RWPE1 (cell line): ENCODE data around the gene FPGS.

Experiments used
- CTCF ChIA-PET: fragments of 350-600 bp; sonication (Branson Sonifier 250); formaldehyde crosslinking; extraction: SDS; loops from one replicate; lab custom pipeline; 2021; lab: Yijun Ruan, JAX
- POLR2A ChIA-PET: fragments of 400-600 bp; formaldehyde crosslinking; extraction: SDS; loops from one replicate; lab custom pipeline; 2020; ENCODE audit warnings: antibody characterized with exemption; ENCODE audit not compliant: low non-redundant PET; lab: Yijun Ruan, JAX
- DNase-seq: peaks from one replicate; pipeline ENCODE4 v3.0.0; 2012; ENCODE audit warnings: low spot score
- H3K27ac ChIP-seq: fragments of 450-650 bp; 2 replicates; pipeline ENCODE4 v1.5.1; 2017
- TF ChIP-seq, protein P1 (sequence below): fragments of 450-650 bp; conservative IDR thresholded peaks from 2 replicates; pipeline ENCODE4 v1.5.1; 2017; ENCODE audit warnings: low read depth, mild to moderate bottlenecking

The FPGS gene

DNA sequence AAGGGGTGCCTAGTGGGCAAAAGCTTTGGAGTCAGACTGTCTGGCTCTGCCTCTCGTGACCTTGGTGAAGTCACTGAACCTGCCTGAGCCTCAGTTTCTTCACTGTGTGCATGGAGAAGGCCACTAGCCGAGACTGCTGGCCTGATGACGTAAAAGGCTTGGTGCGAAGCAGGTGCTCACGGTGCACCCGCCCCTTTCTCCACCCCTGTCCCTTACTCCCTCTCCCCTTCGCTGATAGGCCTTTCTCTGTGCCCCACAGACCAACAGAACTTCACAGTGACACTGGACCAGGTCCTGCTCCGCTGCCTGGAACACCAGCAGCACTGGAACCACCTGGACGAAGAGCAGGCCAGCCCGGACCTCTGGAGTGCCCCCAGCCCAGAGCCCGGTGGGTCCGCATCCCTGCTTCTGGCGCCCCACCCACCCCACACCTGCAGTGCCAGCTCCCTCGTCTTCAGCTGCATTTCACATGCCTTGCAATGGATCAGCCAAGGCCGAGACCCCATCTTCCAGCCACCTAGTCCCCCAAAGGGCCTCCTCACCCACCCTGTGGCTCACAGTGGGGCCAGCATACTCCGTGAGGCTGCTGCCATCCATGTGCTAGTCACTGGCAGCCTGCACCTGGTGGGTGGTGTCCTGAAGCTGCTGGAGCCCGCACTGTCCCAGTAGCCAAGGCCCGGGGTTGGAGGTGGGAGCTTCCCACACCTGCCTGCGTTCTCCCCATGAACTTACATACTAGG is 10.4 kb downstream of the FPGS start:
- TF ChIP-seq, protein P1, sequence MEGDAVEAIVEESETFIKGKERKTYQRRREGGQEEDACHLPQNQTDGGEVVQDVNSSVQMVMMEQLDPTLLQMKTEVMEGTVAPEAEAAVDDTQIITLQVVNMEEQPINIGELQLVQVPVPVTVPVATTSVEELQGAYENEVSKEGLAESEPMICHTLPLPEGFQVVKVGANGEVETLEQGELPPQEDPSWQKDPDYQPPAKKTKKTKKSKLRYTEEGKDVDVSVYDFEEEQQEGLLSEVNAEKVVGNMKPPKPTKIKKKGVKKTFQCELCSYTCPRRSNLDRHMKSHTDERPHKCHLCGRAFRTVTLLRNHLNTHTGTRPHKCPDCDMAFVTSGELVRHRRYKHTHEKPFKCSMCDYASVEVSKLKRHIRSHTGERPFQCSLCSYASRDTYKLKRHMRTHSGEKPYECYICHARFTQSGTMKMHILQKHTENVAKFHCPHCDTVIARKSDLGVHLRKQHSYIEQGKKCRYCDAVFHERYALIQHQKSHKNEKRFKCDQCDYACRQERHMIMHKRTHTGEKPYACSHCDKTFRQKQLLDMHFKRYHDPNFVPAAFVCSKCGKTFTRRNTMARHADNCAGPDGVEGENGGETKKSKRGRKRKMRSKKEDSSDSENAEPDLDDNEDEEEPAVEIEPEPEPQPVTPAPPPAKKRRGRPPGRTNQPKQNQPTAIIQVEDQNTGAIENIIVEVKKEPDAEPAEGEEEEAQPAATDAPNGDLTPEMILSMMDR, result no peak
- DNase-seq, result no peak
- ChIA-PET CTCF (interaction anchor here (0.6 to 0.8 kb wide), 2 partner anchors 344 to 852 kb away, joined by 3 read pairs; no protein-coding TSS in a partner anchor), POLR2A (interaction anchor here (0.6 to 1.1 kb wide), 2 partner anchors 10 to 20 kb away, joined by 4 to 9 read pairs; partner anchors contain the start of gene FPGS)
- H3K27ac ChIP-seq, result peak overlapping the region; percentile 68

DNA sequence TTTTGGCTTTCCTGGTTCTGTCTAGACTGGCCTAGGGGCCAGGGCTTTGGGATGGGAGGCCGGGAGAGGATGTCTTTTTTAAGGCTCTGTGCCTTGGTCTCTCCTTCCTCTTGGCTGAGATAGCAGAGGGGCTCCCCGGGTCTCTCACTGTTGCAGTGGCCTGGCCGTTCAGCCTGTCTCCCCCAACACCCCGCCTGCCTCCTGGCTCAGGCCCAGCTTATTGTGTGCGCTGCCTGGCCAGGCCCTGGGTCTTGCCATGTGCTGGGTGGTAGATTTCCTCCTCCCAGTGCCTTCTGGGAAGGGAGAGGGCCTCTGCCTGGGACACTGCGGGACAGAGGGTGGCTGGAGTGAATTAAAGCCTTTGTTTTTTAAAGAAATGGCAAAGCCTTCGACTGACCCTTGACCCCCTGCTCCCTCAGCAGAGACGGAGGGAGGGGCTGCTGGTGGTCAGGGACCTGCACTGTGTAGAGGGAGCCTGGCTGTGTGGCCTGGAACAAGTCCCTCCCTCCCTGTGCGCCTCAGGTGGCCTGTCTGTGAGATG is 11.1 kb downstream of the FPGS start:
- CTCF ChIA-PET, result no interaction called here
- TF ChIP-seq, protein P1, result no peak

DNA sequence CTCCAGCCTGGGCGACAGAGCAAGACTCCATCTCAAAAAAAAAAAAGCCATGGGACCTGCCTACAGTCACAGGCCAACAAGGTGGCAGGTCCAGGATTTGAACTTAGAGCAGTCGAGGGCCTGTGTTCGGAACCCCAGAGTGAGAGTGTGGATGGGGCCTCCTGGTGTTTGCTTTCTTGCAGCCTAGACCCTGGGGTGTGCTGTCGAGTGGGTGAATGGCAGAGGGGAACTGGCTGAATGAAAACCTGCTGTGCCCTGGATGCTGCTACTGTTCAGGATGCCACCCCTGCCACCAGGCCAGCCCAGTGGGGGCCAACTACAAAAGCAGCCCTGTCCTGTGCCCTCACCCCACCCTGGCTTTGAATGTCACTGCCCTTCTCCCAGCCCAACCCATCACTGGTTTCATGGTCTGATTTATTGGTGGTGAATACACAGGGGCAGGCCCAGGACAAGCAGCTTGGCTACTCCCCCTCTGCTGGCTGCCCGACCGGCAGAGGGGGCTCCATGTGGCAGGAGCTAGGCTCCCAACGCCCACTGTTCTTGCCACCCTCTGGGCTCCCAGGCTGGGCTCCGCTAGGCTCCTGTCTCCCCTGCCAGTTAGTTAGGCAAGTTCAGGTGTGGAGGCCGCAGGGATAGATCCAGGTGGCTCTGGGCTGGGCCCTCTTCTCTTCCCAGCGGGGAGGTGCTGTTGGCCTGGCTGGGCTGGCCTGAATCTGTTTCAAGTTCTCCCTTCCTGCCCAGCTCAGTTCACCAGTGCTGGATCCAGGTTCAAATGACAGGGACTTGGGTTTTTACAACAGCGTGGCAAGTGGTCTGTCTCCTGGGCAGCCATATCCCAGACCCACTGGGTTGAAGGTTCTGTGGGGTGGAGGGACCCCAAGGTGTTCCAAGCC is 12.2 kb downstream of the FPGS start:
- POLR2A ChIA-PET, result no interaction called here
- H3K27ac ChIP-seq, result peak overlapping the region; percentile 68
- no peak for DNase-seq
- TF ChIP-seq, protein P1, result no peak
- CTCF ChIA-PET, result interaction anchor here (0.5 kb wide), 1 partner anchor 147 kb away, joined by 3 read pairs; no protein-coding TSS in a partner anchor

More for the DNA sequence above, 11.1 kb downstream of the FPGS start:
- DNase-seq, result no peak
- POLR2A ChIA-PET, result interaction anchor here (0.6 kb wide), 1 partner anchor 21 kb away, joined by 9 read pairs; no protein-coding TSS in a partner anchor
- H3K27ac ChIP-seq, result peak overlapping the region; percentile 68

DNA sequence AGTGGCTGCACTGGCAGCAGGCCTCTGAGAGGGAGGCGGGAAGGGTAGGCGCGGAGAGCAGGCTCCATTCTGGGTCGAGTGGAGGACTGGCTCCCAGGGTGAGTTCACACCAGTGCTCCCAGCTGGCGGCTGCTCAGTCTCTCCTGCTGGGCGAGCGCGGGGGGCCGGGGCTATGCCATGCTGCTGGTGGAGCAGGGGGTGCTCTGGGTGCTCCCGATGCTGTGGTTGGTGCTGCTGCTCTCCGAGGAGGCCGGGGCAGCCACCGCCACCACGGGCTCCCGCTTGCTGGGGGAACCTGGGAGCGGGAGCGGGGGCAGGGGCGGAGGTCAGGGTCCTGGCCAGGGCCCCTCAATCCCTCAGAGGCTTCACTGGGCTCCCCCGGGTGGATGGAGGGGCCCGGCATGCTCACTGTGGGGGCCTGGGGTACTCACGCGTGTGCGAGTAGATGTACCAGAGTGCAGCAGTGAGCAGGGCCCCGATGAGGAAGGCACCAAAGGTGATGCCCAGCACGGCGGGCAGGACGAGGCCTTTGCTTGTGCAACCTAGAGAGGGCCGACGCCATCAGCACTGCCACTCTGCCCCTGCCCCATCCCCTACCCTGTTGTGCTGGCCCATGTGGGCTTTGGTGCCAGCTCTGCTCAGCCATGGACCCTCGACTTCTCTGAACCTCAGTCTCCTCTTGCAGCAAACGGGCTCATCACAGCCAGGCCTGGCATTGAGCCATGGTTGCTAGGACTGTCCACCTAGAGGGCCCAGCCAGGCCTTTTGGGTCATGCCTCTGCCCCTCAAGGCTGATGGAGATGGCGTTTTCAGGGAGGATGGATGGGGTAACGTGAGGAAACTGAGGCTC is 13.1 kb downstream of the FPGS start:
- ChIA-PET POLR2A (no interaction called here), CTCF (interaction anchor here (0.5 kb wide), 1 partner anchor 148 kb away, joined by 3 read pairs; no protein-coding TSS in a partner anchor)
- H3K27ac ChIP-seq, result peak overlapping the region; percentile 68
- DNase-seq, result no peak
- TF ChIP-seq, protein P1, result no peak

DNA sequence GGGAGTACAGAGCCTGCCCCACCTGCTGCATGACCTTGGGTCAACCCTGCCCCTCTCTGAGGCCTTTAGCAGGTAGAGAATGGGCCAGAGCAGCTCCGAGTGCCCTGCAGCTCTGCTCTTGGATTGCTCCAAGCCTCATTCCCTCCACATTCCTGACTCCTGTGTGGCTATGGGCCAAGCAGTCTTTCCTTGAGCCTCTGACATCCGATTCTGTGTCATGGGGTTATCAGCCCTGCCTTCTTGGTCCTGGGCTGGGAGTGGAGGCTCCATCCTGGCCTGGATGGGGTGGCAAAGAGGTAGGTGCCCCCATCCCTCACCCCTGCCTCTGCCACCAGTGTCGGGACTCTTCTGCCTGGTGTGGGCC is 13.7 kb downstream of the FPGS start:
- peak overlapping the region; percentile 68 for H3K27ac ChIP-seq
- ChIA-PET POLR2A (no interaction called here), CTCF (no interaction called here)
- no peak for DNase-seq
- TF ChIP-seq, protein P1, result no peak
